Measurements from ENCODE around the gene KIRREL3. TPM values are rescaled to one million over a fixed set of nuclear protein-coding genes. Genes with fewer than 3 reads are reported as not detected.

The KIRREL3 gene
- total RNA-seq, 3 donors from 2014 or later = not detected

DNA sequence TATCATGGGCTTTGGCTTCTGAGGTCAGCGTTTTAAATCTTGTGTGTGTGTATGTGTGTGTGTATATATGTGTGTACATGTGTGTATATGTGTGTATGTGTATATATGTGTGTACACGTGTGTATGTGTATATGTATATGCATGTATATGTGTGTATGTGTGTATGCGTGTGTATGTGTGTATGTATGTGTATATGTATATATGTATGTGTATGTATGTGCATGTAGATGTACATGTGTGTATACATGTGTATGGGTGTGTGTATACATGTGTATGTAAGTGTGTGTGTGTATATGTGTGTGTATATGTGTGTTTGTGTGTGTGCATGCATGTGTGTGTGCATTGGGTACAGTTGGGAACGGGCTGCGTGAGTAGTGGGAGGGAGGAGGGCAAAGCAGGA lies 522.1 kb downstream of the KIRREL3 start:
- no peaks in the 10 kb centered on the region for H3K27me3 Mint-ChIP-seq (ENCODE audit: low read depth)
- DNase-seq = no peak
- peaks cover 10% of the 10 kb centered on the region for H3K4me1 Mint-ChIP-seq (ENCODE audit: low read depth)
- no peaks in the 10 kb centered on the region for H3K9me3 Mint-ChIP-seq
- no peaks in the 10 kb centered on the region for H3K36me3 Mint-ChIP-seq (ENCODE audit: insufficient read depth)
- no peak for ATAC-seq
- no peak overlapping the region for H3K4me3 Mint-ChIP-seq

DNA sequence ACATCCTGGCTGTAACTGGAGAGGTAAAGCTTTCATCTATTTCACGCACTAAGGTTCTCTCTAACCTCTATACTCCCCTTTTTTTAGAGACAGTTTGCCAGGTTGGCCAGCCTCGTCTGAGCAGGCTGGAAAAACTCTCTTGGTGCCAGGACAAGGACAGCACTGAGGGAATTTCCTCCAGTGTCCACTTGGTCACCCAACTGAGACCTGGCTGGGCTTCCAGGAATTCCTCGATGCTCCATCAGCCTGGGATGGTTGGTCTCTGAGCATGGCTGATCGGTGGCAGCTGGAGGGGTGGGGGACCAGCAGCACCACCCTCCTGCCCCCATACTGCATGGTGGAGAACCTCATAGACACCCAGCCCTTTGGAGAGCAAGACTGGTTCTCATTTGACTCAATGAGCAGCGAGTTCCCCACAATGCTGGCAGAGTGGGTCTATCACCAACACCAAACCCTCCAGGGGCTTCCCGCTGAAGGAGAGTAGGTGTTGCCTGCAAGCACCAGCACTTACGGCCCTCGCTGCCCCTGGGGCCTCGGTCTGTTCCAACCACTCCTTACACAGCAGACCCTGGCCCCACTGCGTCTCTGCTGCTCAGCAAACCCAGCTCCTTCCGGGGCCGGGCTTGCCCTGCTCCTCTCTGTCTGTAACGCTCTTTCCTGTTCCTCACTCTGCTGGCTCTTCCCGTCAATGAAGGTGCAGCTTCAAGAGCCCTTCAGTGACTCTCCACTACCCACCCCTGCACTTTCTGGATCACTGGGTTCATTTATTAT lies 522.9 kb downstream of the KIRREL3 start:
- DNase-seq (no peak), ATAC-seq (peak; percentile 19 to 32)
- Mint-ChIP-seq H3K36me3 (ENCODE audit: insufficient read depth) (no peaks in the 10 kb centered on the region), H3K9me3 (no peaks in the 10 kb centered on the region), H3K4me1 (ENCODE audit: low read depth) (peaks cover 10% of the 10 kb centered on the region), H3K4me3 (no peak overlapping the region), H3K27me3 (ENCODE audit: low read depth) (no peaks in the 10 kb centered on the region)

DNA sequence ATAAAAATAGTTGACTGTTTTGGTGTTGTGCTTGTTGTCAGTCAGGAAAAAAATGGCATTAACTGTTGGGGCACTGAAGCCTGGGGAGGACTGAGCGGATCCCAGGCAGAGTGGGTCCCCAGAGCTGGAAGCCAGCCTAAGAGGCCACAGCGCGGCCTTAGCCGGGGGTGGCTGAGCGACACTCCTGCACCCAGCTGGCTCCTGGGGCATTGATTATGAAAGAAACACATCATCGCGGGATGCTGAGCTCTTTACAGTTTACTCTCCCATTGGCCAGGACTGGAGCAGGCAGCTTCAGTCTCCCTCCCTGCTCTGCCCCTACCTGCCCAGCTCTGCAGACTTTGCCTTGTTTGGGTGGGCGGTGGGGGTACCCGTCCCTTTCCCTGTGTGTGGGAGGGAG lies 523.6 kb downstream of the KIRREL3 start:
- no peaks in the 10 kb centered on the region for H3K27me3 Mint-ChIP-seq (ENCODE audit: low read depth)
- no peaks in the 10 kb centered on the region for H3K9me3 Mint-ChIP-seq
- DNase-seq (no peak), ATAC-seq (no peak)
- peaks cover 10% of the 10 kb centered on the region for H3K4me1 Mint-ChIP-seq (ENCODE audit: low read depth)
- H3K36me3 Mint-ChIP-seq (ENCODE audit: insufficient read depth) = no peaks in the 10 kb centered on the region
- no peak overlapping the region for H3K4me3 Mint-ChIP-seq

DNA sequence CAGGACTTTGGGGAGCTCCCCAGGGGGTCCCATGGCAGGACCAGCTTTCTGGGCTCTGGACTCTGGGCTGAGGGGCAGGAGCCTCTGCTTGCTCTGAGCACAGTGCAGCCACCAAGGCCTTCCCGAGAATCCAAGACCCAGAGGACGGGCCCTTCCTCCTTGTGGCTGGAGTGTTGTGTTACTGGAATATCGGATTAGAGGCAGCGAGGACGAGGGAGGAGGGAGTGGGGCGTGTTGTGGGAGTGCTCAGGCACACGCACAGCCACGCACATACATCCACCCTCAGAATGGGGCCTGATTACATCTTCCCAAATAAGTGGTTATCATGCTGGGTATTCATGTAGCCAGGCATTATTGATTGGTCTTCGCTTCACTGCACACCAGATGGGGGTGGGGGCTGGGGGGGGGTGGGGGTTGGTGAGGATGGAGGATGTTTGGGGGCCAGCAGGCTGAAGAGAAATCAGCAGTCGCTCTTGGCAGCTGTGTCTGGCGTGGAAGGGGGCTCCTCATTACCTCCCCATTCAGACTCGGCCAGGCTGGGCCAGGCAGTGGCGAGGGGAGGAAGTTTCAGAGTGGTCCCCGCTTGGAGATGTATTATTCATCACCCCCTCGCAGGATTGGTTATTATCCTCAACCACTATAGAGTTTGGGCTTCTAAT lies 524.2 kb downstream of the KIRREL3 start:
- Mint-ChIP-seq H3K36me3 (ENCODE audit: insufficient read depth) (no peaks in the 10 kb centered on the region), H3K27me3 (ENCODE audit: low read depth) (no peaks in the 10 kb centered on the region), H3K9me3 (no peaks in the 10 kb centered on the region), H3K4me1 (ENCODE audit: low read depth) (peaks cover 10% of the 10 kb centered on the region), H3K4me3 (no peak overlapping the region)
- ATAC-seq (no peak), DNase-seq (no peak)

DNA sequence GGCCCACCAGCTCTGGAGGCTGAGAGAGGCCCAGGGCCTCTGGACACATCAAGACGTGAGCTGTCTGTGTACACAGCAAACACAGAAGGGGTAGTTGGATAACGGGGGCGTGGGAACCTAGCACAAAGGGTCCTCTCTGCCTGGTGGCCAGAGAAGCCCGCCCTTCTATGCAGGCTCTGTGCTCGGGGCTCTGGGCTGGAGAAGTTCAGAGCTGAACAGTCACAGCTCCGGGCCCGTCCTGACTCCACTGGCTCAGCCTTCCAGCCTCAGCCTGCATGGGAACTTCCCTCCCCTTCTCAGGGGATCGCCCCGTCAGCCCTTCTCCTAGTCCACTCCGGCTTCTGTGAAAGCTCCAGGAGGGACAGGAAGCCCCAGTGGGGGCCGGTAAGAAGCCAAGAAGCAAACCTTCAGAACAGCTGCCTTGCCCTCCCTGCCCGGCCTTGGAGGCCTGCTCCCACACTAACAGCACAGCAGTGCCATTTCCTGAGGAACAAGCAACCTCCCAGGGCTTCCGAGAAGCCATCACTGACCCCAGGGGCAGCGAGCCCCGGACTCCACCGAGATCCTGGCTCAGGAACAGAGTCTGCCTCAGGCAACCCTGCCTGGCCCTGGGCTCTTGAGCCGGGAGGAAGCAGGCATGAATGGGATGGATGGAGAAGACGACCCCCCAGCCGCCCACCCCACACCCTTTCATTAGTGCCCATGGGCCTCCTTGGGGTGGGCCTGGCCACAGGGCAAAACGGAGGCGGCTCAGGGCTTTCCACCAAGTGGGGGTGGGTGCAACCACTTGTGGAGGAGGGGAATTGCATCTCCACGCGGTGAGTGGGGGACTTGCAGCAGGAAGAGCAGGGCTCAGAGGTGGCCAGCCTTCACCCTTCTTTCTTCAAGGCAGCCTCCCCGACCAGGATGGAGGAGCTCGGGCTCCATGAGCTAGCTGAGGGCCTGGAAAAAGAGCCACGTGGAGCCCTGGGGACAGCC lies 525.3 kb downstream of the KIRREL3 start:
- Mint-ChIP-seq H3K36me3 (ENCODE audit: insufficient read depth) (no peaks in the 10 kb centered on the region), H3K4me1 (ENCODE audit: low read depth) (peaks cover 5% of the 10 kb centered on the region), H3K4me3 (no peak overlapping the region), H3K27me3 (ENCODE audit: low read depth) (no peaks in the 10 kb centered on the region), H3K9me3 (no peaks in the 10 kb centered on the region)
- DNase-seq (no peak), ATAC-seq (no peak)

DNA sequence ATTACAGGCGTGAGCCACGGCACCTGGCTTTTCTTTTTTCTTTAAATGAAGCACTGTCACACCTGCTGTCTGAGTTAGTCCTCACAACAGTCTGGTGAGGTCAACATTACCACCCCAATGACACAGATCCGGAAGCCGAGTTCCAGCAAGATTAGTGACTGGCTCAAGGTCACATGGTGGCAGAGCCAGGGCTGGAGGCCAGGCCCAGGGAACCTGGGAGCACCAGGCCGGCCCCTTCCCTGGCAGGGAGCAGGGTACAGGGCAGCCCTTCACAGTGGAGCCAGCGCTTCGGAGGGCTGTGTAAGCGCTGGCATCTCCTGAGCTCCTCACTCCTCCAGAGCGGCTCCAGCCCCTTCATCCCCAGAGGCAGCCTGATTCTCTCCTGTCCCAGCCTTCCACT lies 526.4 kb downstream of the KIRREL3 start:
- no peak overlapping the region for H3K4me3 Mint-ChIP-seq
- DNase-seq = no peak
- no peaks in the 10 kb centered on the region for H3K27me3 Mint-ChIP-seq (ENCODE audit: low read depth)
- H3K4me1 Mint-ChIP-seq (ENCODE audit: low read depth) = peaks cover 3% of the 10 kb centered on the region
- no peak for ATAC-seq
- no peaks in the 10 kb centered on the region for H3K36me3 Mint-ChIP-seq (ENCODE audit: insufficient read depth)
- H3K9me3 Mint-ChIP-seq = no peaks in the 10 kb centered on the region

DNA sequence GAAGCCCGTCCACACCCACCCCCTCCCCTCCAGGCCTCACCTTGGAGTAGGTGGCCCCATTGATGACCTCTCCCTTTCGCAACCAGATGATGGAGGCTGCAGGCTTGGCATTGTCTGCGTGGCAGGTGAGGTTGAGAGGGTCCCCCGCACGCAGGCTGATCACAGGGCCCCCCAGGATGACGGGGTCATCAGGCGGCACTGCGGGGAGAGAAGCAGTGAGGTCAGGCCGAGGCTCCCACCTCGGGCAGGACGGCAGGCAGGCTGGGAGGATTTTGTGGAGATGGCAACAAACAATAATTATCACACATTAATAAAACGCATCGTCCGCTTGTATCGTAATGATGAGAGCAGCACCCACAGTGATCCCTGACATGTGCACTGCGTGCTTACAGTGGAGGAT lies 527.3 kb downstream of the KIRREL3 start:
- Mint-ChIP-seq H3K9me3 (no peaks in the 10 kb centered on the region), H3K27me3 (ENCODE audit: low read depth) (no peaks in the 10 kb centered on the region), H3K36me3 (ENCODE audit: insufficient read depth) (no peaks in the 10 kb centered on the region), H3K4me1 (ENCODE audit: low read depth) (peaks cover 3% of the 10 kb centered on the region), H3K4me3 (no peak overlapping the region)
- ATAC-seq (no peak), DNase-seq (no peak)

DNA sequence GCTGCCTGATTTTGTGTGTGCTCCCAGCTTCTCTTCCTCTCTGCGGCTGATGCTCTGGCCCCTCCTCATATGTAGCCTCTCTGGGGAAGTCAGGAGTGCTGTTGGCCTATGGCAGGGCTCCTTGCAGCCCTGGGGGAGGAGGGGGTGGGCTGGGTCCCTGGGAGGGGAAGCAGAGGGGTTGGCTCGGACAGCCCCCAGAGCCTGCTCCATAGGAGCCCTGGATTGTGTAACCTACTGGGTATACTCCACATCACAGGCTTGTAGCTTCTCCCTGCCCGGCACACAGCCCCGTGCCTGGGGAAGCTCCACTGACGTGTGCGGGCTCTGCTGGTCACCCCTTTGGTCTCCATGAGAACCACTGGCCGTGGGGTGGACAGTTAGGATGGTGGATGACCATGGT lies 531.3 kb downstream of the KIRREL3 start:
- Mint-ChIP-seq H3K4me3 (no peak overlapping the region), H3K27me3 (ENCODE audit: low read depth) (no peaks in the 10 kb centered on the region), H3K9me3 (no peaks in the 10 kb centered on the region), H3K4me1 (ENCODE audit: low read depth) (peaks cover 19% of the 10 kb centered on the region), H3K36me3 (ENCODE audit: insufficient read depth) (no peaks in the 10 kb centered on the region)
- ATAC-seq (no peak), DNase-seq (no peak)

DNA sequence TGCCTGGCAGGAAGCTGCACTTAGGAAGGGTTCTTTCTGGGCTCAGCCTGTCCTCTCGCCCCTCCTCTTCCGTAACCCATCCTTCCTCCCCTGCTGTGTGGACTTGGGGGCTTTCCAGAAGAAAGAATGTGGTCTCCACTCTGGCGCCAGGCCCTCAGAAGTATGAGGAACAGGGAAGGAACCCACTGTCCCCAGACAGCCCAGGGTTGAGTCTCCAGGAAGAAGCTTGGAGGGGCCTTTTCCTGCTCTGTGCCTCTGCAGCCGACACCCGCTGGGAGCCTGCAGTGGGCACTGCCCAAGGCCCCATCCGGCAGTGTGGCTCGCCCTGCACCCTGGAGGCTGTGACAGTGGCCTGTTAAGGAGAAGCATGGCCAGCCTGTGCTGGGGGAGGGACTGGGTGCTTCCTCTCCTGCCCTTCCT lies 532.5 kb downstream of the KIRREL3 start:
- no peaks in the 10 kb centered on the region for H3K9me3 Mint-ChIP-seq
- no peak for ATAC-seq
- H3K4me1 Mint-ChIP-seq (ENCODE audit: low read depth) = peaks cover 19% of the 10 kb centered on the region
- no peaks in the 10 kb centered on the region for H3K36me3 Mint-ChIP-seq (ENCODE audit: insufficient read depth)
- DNase-seq = no peak
- H3K4me3 Mint-ChIP-seq = no peak overlapping the region
- H3K27me3 Mint-ChIP-seq (ENCODE audit: low read depth) = no peaks in the 10 kb centered on the region

DNA sequence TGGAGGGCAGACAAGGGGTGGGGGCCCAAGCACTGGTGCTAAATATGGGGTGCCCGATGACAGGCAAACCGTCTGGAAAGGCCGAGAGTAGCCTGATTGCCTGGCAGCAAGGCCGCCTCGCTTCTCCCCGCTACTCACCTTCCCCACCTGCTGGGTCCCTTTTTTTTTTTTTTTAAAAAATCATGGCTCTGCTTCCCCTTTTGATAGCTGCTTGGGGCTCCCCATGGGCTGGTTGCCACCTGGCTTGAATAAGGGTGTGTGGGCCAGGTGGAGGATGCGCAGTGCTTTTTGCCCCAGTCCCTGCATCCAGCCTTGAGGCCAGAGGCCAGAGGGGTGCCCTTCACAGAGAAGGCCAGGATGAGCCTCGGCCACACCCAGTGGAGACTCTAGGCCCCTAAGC lies 533.1 kb downstream of the KIRREL3 start:
- Mint-ChIP-seq H3K9me3 (no peaks in the 10 kb centered on the region), H3K27me3 (ENCODE audit: low read depth) (no peaks in the 10 kb centered on the region), H3K36me3 (ENCODE audit: insufficient read depth) (no peaks in the 10 kb centered on the region), H3K4me3 (no peak overlapping the region), H3K4me1 (ENCODE audit: low read depth) (peaks cover 19% of the 10 kb centered on the region)
- DNase-seq (no peak), ATAC-seq (no peak)

DNA sequence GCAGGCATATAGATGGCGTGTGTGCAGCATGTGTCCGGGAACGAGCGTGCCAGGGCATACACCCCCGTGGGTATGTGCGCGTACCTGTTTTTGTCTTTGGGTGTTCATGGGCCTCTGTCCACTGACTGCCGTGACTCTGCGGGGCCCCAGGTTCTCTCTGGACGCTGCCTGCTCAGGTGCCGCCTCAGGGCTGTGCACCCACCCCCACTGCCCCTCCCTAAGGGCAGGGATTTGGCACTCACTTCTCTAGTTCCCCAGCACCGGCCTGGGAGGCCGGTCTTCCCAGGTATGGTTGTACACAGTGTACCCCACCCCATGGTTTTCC lies 533.6 kb downstream of the KIRREL3 start:
- ATAC-seq = no peak
- H3K9me3 Mint-ChIP-seq = no peaks in the 10 kb centered on the region
- peaks cover 19% of the 10 kb centered on the region for H3K4me1 Mint-ChIP-seq (ENCODE audit: low read depth)
- H3K36me3 Mint-ChIP-seq (ENCODE audit: insufficient read depth) = no peaks in the 10 kb centered on the region
- H3K27me3 Mint-ChIP-seq (ENCODE audit: low read depth) = no peaks in the 10 kb centered on the region
- no peak overlapping the region for H3K4me3 Mint-ChIP-seq
- DNase-seq = no peak

DNA sequence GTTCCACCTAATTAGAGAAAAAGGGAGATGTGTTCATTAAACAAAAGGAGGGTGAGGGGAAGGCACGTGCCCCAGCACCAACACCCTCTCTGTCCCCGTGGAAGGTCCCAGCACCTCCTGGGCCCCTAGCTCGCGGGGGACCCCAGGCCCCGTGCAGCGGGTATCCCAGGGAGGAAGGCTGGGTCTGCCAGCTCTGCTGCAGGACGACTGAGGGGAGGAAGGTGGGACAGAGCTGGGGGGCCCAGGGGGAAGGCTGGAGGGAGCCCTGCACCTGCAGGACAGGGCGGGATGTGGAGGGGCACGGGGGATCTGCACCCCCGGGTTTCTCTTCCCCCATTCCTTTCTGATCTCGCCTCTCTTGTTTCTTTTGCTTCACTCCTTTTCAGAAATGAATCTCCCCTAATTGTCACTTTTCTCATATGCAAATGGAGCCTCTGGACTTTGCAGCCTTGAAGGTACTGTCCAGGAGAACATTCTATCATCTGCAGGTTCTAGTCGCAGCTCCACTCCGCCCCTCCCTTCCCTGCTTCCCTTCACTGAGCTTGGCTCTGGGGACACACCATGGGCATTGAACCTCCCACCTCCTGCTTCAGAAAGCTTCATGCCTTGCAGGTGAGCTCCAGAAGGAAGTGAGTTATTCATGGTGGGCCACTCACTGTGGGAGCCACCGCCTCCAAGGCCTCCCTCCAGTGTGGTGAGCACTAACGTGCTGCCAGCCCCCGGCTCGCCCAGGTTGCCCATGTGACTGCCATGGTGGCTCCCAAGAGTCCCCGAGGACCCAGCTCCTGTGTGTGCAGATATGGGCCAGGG lies 534.1 kb downstream of the KIRREL3 start:
- Mint-ChIP-seq H3K4me1 (ENCODE audit: low read depth) (peaks cover 19% of the 10 kb centered on the region), H3K36me3 (ENCODE audit: insufficient read depth) (no peaks in the 10 kb centered on the region), H3K27me3 (ENCODE audit: low read depth) (no peaks in the 10 kb centered on the region), H3K9me3 (no peaks in the 10 kb centered on the region), H3K4me3 (peak overlapping the region; percentile 35)
- no peak for ATAC-seq
- DNase-seq = no peak

GRCh38 chr11:126465573-126466188 lies 534.9 kb downstream of the KIRREL3 start:
- no peaks in the 10 kb centered on the region for H3K36me3 Mint-ChIP-seq (ENCODE audit: insufficient read depth)
- no peaks in the 10 kb centered on the region for H3K9me3 Mint-ChIP-seq
- DNase-seq (no peak), ATAC-seq (peak; percentile 29 to 54)
- no peaks in the 10 kb centered on the region for H3K27me3 Mint-ChIP-seq (ENCODE audit: low read depth)
- H3K4me1 Mint-ChIP-seq (ENCODE audit: low read depth) = peaks cover 19% of the 10 kb centered on the region
- H3K4me3 Mint-ChIP-seq = peak overlapping the region; percentile 35

Data from activated T-cell treated with anti-CD3 and anti-CD28 coated beads, Interleukin-2, amount 50 U/mL, for 4 hours (primary cell).